GM12878 (cell line): ENCODE measurements around the gene KLHL25.

Experiments used
- CBFB ChIP-seq: IDR thresholded peaks from 2 replicates; pipeline ENCODE4 v1.6.1; 2016; ENCODE audit warnings: antibody characterized with exemption, low read depth
- CBX3 ChIP-seq: fragments of 200-600 bp; sonication (generic); IDR thresholded peaks from 2 replicates; pipeline ENCODE4 v1.6.1; 2016; ENCODE audit warnings: low read depth, borderline replicate concordance
- CTCF ChIP-seq, 3 experiments: IDR thresholded peaks in 2 of 3; conservative IDR thresholded peaks in 1 of 3; 2 replicates each; pipeline ENCODE4 v1.5.1; 2011; ENCODE audit warnings: low read depth in 3 of 3, low read length in 3 of 3, mild to moderate bottlenecking in 3 of 3, control low read depth in 2 of 3, moderate library complexity in 2 of 3, inconsistent platforms in 1 of 3, mixed read lengths in 1 of 3; ENCODE audit not compliant: control insufficient read depth in 2 of 3, insufficient read depth in 1 of 3; ENCODE audit errors: extremely low read depth in 1 of 3
- EGR1 ChIP-seq, 2 experiments: IDR thresholded peaks; 1 replicate in 1 of 2; 2 replicates in 1 of 2; pipeline ENCODE4 v1.6.1; 2011 to 2012; ENCODE audit warnings: low read depth in 2 of 2, low read length in 2 of 2, borderline replicate concordance in 1 of 2, mild to moderate bottlenecking in 1 of 2, moderate library complexity in 1 of 2
- EP300 ChIP-seq, 2 experiments: fragments of 150-350 bp in 1 of 2; IDR thresholded peaks; 2 replicates each; pipeline ENCODE4 v1.6.1; 2011 to 2012; ENCODE audit warnings: low read depth in 2 of 2, low read length in 2 of 2, borderline replicate concordance in 1 of 2, improper control_type of control experiment in 1 of 2, inconsistent platforms in 1 of 2; ENCODE audit not compliant: control insufficient read depth in 1 of 2
- EZH2 ChIP-seq: IDR thresholded peaks from 2 replicates; pipeline ENCODE4 v1.6.1; 2012; ENCODE audit warnings: low read depth, mild to moderate bottlenecking, control low read depth, inconsistent platforms, low read length, borderline replicate concordance; ENCODE audit not compliant: control insufficient read depth
- MAX ChIP-seq: IDR thresholded peaks from 2 replicates; pipeline ENCODE4 v1.6.1; 2012; ENCODE audit warnings: low read depth, low read length, improper control_type of control experiment
- MYC ChIP-seq: IDR thresholded peaks from 2 replicates; pipeline ENCODE4 v1.6.1; 2011; ENCODE audit warnings: mild to moderate bottlenecking, low read length, moderate library complexity, inconsistent platforms; ENCODE audit not compliant: insufficient read depth, insufficient replicate concordance, insufficient read length, severe bottlenecking
- NFYA ChIP-seq: IDR thresholded peaks from 2 replicates; pipeline ENCODE4 v1.6.1; 2011; ENCODE audit warnings: low read depth, mild to moderate bottlenecking, low read length, improper control_type of control experiment, borderline replicate concordance
- RBBP5 ChIP-seq: fragments of 200-600 bp; sonication (generic); conservative IDR thresholded peaks from 2 replicates; pipeline ENCODE4 v1.6.1; 2016
- SUZ12 ChIP-seq: fragments of 200-600 bp; sonication (generic); IDR thresholded peaks from one replicate; pipeline ENCODE4 v1.6.1; 2018; ENCODE audit warnings: antibody characterized with exemption, mild to moderate bottlenecking; ENCODE audit not compliant: unreplicated experiment
- ZBTB4 ChIP-seq: fragments of 450-650 bp; formaldehyde crosslinking; IDR thresholded peaks from 2 replicates; pipeline ENCODE4 v1.4.0; 2022; ENCODE audit warnings: mild to moderate bottlenecking, moderate library complexity

GRCh38 chr15:85763157-85763556, 31.6 kb downstream of the KLHL25 start:
- no peak for TF ChIP-seq EGR1 (IDR thresholded peaks at IDR 0.05; ENCODE audit: borderline replicate concordance in 1 of 2, low read depth in 2 of 2, low read length in 2 of 2)
- TF ChIP-seq CTCF (IDR thresholded peaks at IDR 0.05 in 2 of 3, conservative IDR thresholded peaks at IDR 0.05 in 1 of 3; ENCODE audit: control insufficient read depth in 2 of 3, extremely low read depth in 1 of 3, insufficient read depth in 1 of 3, low read depth in 3 of 3, low read length in 3 of 3) = no peak
- no peak for TF ChIP-seq SUZ12
- no peak for TF ChIP-seq EZH2
- no peak for TF ChIP-seq NFYA
- no peak for TF ChIP-seq RBBP5
- no peak for TF ChIP-seq CBFB
- TF ChIP-seq MYC = no peak
- TF ChIP-seq ZBTB4 = no peak
- no peak for TF ChIP-seq CBX3
- no peak for TF ChIP-seq MAX
- TF ChIP-seq EP300 (IDR thresholded peaks at IDR 0.05; ENCODE audit: borderline replicate concordance in 1 of 2, control insufficient read depth in 1 of 2, low read depth in 2 of 2, low read length in 2 of 2) = no peak
